Spleen (tissue), 11 donors: Measurements from ENCODE around the gene PEX19. TPM values are rescaled to one million over a fixed set of nuclear protein-coding genes. Genes with fewer than 3 reads are reported as not detected.

Experiments used
- DNase-seq: peaks from one replicate; pipeline ENCODE4 v3.0.0-alpha.2; 2020
- H3K27ac ChIP-seq, 8 donors: fragments of 200-600 bp; sonication (generic) in 7 of 8; 1 replicate in 4 of 8; 2 replicates in 4 of 8; pipeline versions ENCODE4 v1.5.0 to v1.8.0; 2016 to 2021; ENCODE audit warnings: inconsistent platforms in 4 of 8, mild to moderate bottlenecking in 4 of 8, moderate library complexity in 1 of 8
- H3K27me3 ChIP-seq, 7 donors: fragments of 200-600 bp; sonication (generic) in 6 of 7; replicated peaks in 1 of 7; 1 replicate in 4 of 7; 2 replicates in 3 of 7; pipeline versions ENCODE4 v1.5.0 to v1.8.0; 2016 to 2021; ENCODE audit warnings: inconsistent platforms in 3 of 7, mild to moderate bottlenecking in 1 of 7
- H3K36me3 ChIP-seq, 6 donors: fragments of 200-600 bp; sonication (generic) in 5 of 6; 1 replicate in 4 of 6; 2 replicates in 2 of 6; pipeline versions ENCODE4 v1.5.0 to v1.8.0; 2016 to 2021; ENCODE audit warnings: inconsistent platforms in 2 of 6
- H3K4me1 ChIP-seq, 6 donors: fragments of 200-600 bp; sonication (generic) in 5 of 6; 1 replicate in 3 of 6; 2 replicates in 3 of 6; pipeline versions ENCODE4 v1.5.0 to v1.8.0; 2016 to 2021; ENCODE audit warnings: inconsistent platforms in 3 of 6
- H3K4me3 ChIP-seq, 8 donors: fragments of 200-600 bp; sonication (generic) in 7 of 8; 1 replicate in 4 of 8; 2 replicates in 4 of 8; pipeline versions ENCODE4 v1.5.0 to v1.8.0; 2016 to 2021; ENCODE audit warnings: inconsistent platforms in 4 of 8, mild to moderate bottlenecking in 4 of 8, moderate library complexity in 2 of 8
- H3K9me3 ChIP-seq, 8 donors: fragments of 200-600 bp; sonication (generic) in 7 of 8; 1 replicate in 4 of 8; 2 replicates in 4 of 8; pipeline versions ENCODE4 v1.5.0 to v1.8.0; 2016 to 2021; ENCODE audit warnings: inconsistent platforms in 4 of 8
- POLR2A ChIP-seq, 3 donors: fragments of 450-650 bp; IDR thresholded peaks; one replicate each; pipeline ENCODE4 v1.5.1; 2017; ENCODE audit warnings: antibody characterized with exemption in 3 of 3, mild to moderate bottlenecking in 1 of 3
- POLR2AphosphoS5 ChIP-seq, 3 donors: sonication (generic); formaldehyde crosslinking; IDR thresholded peaks; one replicate each; pipeline ENCODE4 v1.5.1; 2017; ENCODE audit warnings: antibody characterized with exemption in 3 of 3
- WGBS, 5 donors: extraction: QIAGEN DNeasy Blood & Tissue Kit in 3 of 5; methylation state at CpG; one replicate each; pipeline versions ENCODE4 v1.1.5 to v1.1.7; 2013 to 2018; 5-methylcytosine and 5-hydroxymethylcytosine counted together
- intact Hi-C: fragments of 100-400 bp; cut with DNase I; formaldehyde crosslinking; loops from one replicate; pipeline ENCODE4 v1.15.0; 2023; ENCODE audit warnings: low total_unique reads
- polyA plus RNA-seq, 3 donors: library from polyadenylated mRNA; stranded (reverse); fragments of 200-250 nt; gene quantifications; one replicate each; pipeline ENCODE4 v1.2.1, GENCODE V29; 2013
- total RNA-seq, 7 donors: library from RNA; depleted of rRNA in 3 of 7; stranded (reverse); fragments of >200 nt in 3 of 7; fragmentation: NEBNext Ultra II Directional in 4 of 7; extraction: Animal tissue kit (Norgen Biotek cat#: 25700) in 4 of 7; gene quantifications; one replicate each; pipeline versions ENCODE4 v1.1.0 to v1.2.1, GENCODE V29; 2016 to 2021
- TF ChIP-seq, protein P1 (sequence below), 11 experiments: fragments of 200-600 bp in 7 of 11; fragments of 450-650 bp in 4 of 11; sonication (generic) in 4 of 11; IDR thresholded peaks in 8 of 11; conservative IDR thresholded peaks in 3 of 11; 1 replicate in 7 of 11; 2 replicates in 4 of 11; pipeline versions ENCODE4 v1.4.0 to v1.8.0; 2016 to 2021; ENCODE audit warnings: antibody characterized with exemption in 11 of 11, inconsistent platforms in 4 of 11, mild to moderate bottlenecking in 1 of 11
- donor health status: healthy with polysubstance abuse.
- donor health status: DM: no; HTN: no; CAD: no; lungs with moderate emphysema.
- donor health status: DM: no; HTN: no; CAD: no.
- donor health status: Bipolar disorder and iron deficiency.
- donor health status: healthy.
- donor health status: DM: no; HTN: no; CAD: no.
- donor health status: DM: yes; HTN: yes; CAD: no.

Gene PEX19
- total and polyA plus RNA-seq, 10 donors, result 11.2 to 63.8 (median 49.0) TPM

- intact Hi-C loops, result no loop called here
- Histone ChIP-seq H3K27me3 (no peaks in the 10 kb centered on the region), H3K9me3 (no peaks in the 10 kb centered on the region), H3K4me3 (no peak overlapping the region), H3K27ac (peak overlapping the region in 4 of 8 donors; percentile 16 to 24 (median 20)), H3K4me1 (peaks cover 0 to 12% (median 0%) of the 10 kb centered on the region in 6 donors), H3K36me3 (peaks cover 14 to 100% (median 99%) of the 10 kb centered on the region in 6 donors)
- TF ChIP-seq POLR2A (IDR thresholded peaks at IDR 0.05), result no peak
- TF ChIP-seq, protein P1, sequence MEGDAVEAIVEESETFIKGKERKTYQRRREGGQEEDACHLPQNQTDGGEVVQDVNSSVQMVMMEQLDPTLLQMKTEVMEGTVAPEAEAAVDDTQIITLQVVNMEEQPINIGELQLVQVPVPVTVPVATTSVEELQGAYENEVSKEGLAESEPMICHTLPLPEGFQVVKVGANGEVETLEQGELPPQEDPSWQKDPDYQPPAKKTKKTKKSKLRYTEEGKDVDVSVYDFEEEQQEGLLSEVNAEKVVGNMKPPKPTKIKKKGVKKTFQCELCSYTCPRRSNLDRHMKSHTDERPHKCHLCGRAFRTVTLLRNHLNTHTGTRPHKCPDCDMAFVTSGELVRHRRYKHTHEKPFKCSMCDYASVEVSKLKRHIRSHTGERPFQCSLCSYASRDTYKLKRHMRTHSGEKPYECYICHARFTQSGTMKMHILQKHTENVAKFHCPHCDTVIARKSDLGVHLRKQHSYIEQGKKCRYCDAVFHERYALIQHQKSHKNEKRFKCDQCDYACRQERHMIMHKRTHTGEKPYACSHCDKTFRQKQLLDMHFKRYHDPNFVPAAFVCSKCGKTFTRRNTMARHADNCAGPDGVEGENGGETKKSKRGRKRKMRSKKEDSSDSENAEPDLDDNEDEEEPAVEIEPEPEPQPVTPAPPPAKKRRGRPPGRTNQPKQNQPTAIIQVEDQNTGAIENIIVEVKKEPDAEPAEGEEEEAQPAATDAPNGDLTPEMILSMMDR (IDR thresholded peaks at IDR 0.05 in 8 of 11, conservative IDR thresholded peaks at IDR 0.05 in 3 of 11), result no peak
- TF ChIP-seq POLR2AphosphoS5 (IDR thresholded peaks at IDR 0.05), result peak in 1 of 3 donors; percentile 51
- WGBS, 5 donors, result 85 to 94% (median 88%) methylated on average over 10 to 13 of the region's 13 CpGs
- DNase-seq, result peak; percentile 76
Measured at GRCh38 chr1:160307118-160307791, 22.3 kb upstream of the PEX19 start.

DNA sequence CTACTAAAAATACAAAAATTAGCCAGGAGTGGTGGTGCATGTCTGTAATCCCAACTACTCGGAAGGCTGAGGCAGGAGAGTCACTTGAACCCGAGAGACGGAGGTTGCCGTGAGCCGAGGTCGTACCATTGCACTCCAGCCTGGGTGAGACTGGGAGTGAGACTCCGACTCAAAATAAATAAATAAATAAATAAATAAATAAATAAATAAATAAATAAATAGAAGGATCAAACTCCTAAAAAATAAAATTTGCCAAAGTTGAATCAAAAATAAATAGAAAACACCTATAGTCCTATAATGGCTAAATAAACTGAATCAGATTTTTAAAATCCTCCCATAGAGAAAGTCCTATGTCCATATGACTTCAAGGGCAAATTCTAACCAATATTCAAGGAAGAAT is 15.2 kb upstream of the PEX19 start:
- intact Hi-C loops, result no loop called here
- no peak overlapping the region for H3K4me3 ChIP-seq
- no peaks in the 10 kb centered on the region for H3K27me3 ChIP-seq
- no peaks in the 10 kb centered on the region for H3K9me3 ChIP-seq
- 84 to 91% (median 89%) methylated on average over 7 of the region's 7 CpGs for WGBS, 5 donors
- peaks cover 14 to 100% (median 92%) of the 10 kb centered on the region in 6 donors for H3K36me3 ChIP-seq
- H3K4me1 ChIP-seq, result no peaks in the 10 kb centered on the region
- H3K27ac ChIP-seq, result no peak overlapping the region
- TF ChIP-seq, protein P1 (IDR thresholded peaks at IDR 0.05 in 8 of 11, conservative IDR thresholded peaks at IDR 0.05 in 3 of 11), result no peak
- no peak for TF ChIP-seq POLR2AphosphoS5 (IDR thresholded peaks at IDR 0.05)
- TF ChIP-seq POLR2A (IDR thresholded peaks at IDR 0.05), result no peak
- DNase-seq, result no peak

DNA sequence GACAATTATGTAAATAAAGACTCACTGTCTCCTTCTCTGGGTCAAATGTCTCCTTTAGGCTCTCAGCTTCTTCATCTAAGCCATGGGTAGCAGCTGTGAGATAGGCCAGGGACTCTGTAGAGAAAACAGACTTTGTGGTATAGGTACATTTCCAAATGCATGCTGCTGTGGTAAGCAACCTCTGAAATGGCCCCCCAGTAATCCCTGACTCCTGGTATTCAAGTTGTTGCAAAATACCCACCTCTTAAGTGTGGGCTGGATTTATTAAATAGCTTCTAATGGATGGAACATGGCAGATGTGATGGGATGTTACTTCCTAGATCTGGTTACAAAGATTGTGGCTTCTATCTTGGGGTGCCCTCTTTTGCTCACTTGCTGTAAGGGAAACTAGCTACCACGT is 11.1 kb upstream of the PEX19 start:
- Histone ChIP-seq H3K4me1 (peaks cover 0 to 5% (median 0%) of the 10 kb centered on the region in 6 donors), H3K27ac (no peak overlapping the region), H3K36me3 (peaks cover 26 to 100% (median 96%) of the 10 kb centered on the region in 6 donors), H3K9me3 (no peaks in the 10 kb centered on the region), H3K27me3 (no peaks in the 10 kb centered on the region), H3K4me3 (no peak overlapping the region)
- intact Hi-C loops, result no loop called here
- DNase-seq, result no peak
- 83 to 100% (median 85%) methylated on average over 1 of the region's 1 CpG for WGBS, 5 donors
- TF ChIP-seq POLR2A (IDR thresholded peaks at IDR 0.05) (no peak), POLR2AphosphoS5 (IDR thresholded peaks at IDR 0.05) (no peak)

GRCh38 chr1:160293020-160293968 is 8.4 kb upstream of the PEX19 start:
- Histone ChIP-seq H3K4me3 (no peak overlapping the region), H3K4me1 (peaks cover 0 to 7% (median 0%) of the 10 kb centered on the region in 6 donors), H3K27me3 (no peaks in the 10 kb centered on the region), H3K27ac (no peak overlapping the region), H3K9me3 (no peaks in the 10 kb centered on the region), H3K36me3 (peaks cover 35 to 100% (median 100%) of the 10 kb centered on the region in 6 donors)
- WGBS, 5 donors, result 74 to 90% (median 81%) methylated on average over 8 of the region's 8 CpGs
- no peak for DNase-seq
- intact Hi-C loops, result loop anchor here (5.0 kb wide), 1 partner anchor 101 kb away; the partner anchor contains the start of gene CASQ1
- TF ChIP-seq, protein P1 (IDR thresholded peaks at IDR 0.05 in 8 of 11, conservative IDR thresholded peaks at IDR 0.05 in 3 of 11), result no peak
- TF ChIP-seq POLR2A (IDR thresholded peaks at IDR 0.05) (no peak), POLR2AphosphoS5 (IDR thresholded peaks at IDR 0.05) (no peak)
